Stimulated activated naive CD4-positive, alpha-beta T cell treated with Interleukin-2 at 50 U/mL for 16 hours (primary cell): ENCODE results near the gene MAGEA10.
"Not testable (repeated sequence)": the region's sequence is repeated elsewhere in the genome, so short reads cannot be mapped to it uniquely, and the experiment has no call there.

ENCODE experiments used
- DNase-seq: peaks from one replicate; lab custom pipeline; 2025; lab: John Stamatoyannopoulos, UW

The MAGEA10 gene

GRCh38 chrX:152138388-152138784 is at the start of gene MAGEA10:
Gene MAGEA10 (minus strand): TSS chrX:152138577. CDS start chrX:152135620, 2,957 bp downstream.
- DNase-seq, result no peak

- no peak for DNase-seq
Observed at GRCh38 chrX:152177497-152178269, 39.3 kb upstream of the MAGEA10 start.

- DNase-seq, result no peak
Observed at GRCh38 chrX:152177052-152177451, 38.7 kb upstream of the MAGEA10 start.

GRCh38 chrX:152175892-152176291 is 37.5 kb upstream of the MAGEA10 start:
- DNase-seq, result not testable (repeated sequence)

GRCh38 chrX:152173923-152174322 is 35.5 kb upstream of the MAGEA10 start:
- DNase-seq, result not testable (repeated sequence)

GRCh38 chrX:152170621-152171020 is 32.2 kb upstream of the MAGEA10 start:
- DNase-seq, result no peak

GRCh38 chrX:152165033-152165743 is 26.8 kb upstream of the MAGEA10 start:
- no peak for DNase-seq

GRCh38 chrX:152157042-152157441 is 18.7 kb upstream of the MAGEA10 start:
- no peak for DNase-seq

- no peak for DNase-seq
Observed at GRCh38 chrX:152155766-152156310, 17.5 kb upstream of the MAGEA10 start.

- no peak for DNase-seq
Observed at GRCh38 chrX:152154050-152154449, 15.7 kb upstream of the MAGEA10 start.

- no peak for DNase-seq
Observed at GRCh38 chrX:152151256-152151655, 12.9 kb upstream of the MAGEA10 start.

- DNase-seq, result no peak
Observed at GRCh38 chrX:152149648-152150047, 11.3 kb upstream of the MAGEA10 start.

- no peak for DNase-seq
Observed at GRCh38 chrX:152139589-152139988, 1.2 kb upstream of the MAGEA10 start.

- no peak for DNase-seq
Observed at GRCh38 chrX:152137771-152138387, 498 bp downstream of the MAGEA10 start.

GRCh38 chrX:152136312-152136711 is 2.1 kb downstream of the MAGEA10 start:
- no peak for DNase-seq

- no peak for DNase-seq
Observed at GRCh38 chrX:152131525-152131924, 6.9 kb downstream of the MAGEA10 start.

GRCh38 chrX:152129069-152129844 is 9.1 kb downstream of the MAGEA10 start:
- DNase-seq, result not testable (repeated sequence)

- DNase-seq, result no peak
Observed at GRCh38 chrX:152117305-152117704, 21.1 kb downstream of the MAGEA10 start.

GRCh38 chrX:152108527-152108926 is 29.9 kb downstream of the MAGEA10 start:
- no peak for DNase-seq

- no peak for DNase-seq
Observed at GRCh38 chrX:152103866-152104265, 34.5 kb downstream of the MAGEA10 start.

- no peak for DNase-seq
Observed at GRCh38 chrX:152086141-152086540, 52.2 kb downstream of the MAGEA10 start.
